ENCODE measurements around the gene ARVCF. TPM values are rescaled to one million over a fixed set of nuclear protein-coding genes. Genes with fewer than 3 reads are reported as not detected.

The ARVCF gene
- total RNA-seq, 2 experiments from 2014 or later: 1.5 to 2.4 TPM

DNA sequence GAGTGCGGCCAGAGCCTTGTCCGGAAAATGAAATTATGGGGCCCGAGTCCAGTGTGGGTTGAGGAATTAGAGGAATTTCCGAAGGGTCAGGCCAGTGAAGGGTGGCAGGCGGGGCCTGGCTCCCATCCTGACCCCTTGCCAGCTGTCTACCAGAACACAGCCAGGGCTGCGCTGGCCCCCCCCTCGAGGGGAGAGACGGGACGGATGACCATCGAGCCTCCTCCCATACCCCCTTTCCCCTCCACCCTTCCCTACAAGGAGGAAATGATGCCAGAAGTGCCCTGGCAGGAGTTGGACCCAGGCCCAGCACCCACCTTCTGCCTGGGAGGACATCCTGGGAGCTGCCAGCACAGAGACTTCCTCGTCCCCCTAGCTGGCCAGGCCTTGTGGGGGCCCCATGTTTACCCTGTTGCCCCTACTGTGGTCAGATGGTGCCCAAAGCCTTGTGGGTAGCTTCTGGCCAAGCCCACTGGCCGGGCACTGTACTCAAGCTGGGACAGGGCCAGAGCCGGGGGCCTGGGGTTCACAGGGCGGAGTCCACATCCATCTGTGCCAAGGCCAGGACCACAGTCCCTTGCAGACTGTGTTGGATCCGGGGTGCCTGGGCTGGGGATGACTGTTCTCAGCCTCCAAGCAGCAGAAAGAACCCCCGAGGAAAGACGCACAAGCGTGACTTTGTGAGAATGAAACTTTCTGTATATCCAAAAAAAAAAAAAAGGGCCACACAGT lies 20.8 kb downstream of the ARVCF start:
- Mint-ChIP-seq H3K9me3 (no peaks in the 10 kb centered on the region), H3K27me3 (no peaks in the 10 kb centered on the region), H3K36me3 (no peaks in the 10 kb centered on the region), H3K27ac (no peak overlapping the region), H3K4me1 (ENCODE audit: low read depth) (no peaks in the 10 kb centered on the region), H3K4me3 (no peak overlapping the region)
- POLR2A ChIA-PET: no interaction called here
- CTCF ChIA-PET: no interaction called here
- intact Hi-C loops (cut with micrococcal nuclease): no loop called here
- DNase-seq: no peak

- no peak overlapping the region for H3K27ac Mint-ChIP-seq
- no peak overlapping the region for H3K4me3 Mint-ChIP-seq
- ChIA-PET CTCF (no interaction called here), POLR2A (no interaction called here)
- no peaks in the 10 kb centered on the region for H3K4me1 Mint-ChIP-seq (ENCODE audit: low read depth)
- H3K9me3 Mint-ChIP-seq: no peaks in the 10 kb centered on the region
- DNase-seq: no peak
- no peaks in the 10 kb centered on the region for H3K27me3 Mint-ChIP-seq
- intact Hi-C loops (cut with micrococcal nuclease): no loop called here
- H3K36me3 Mint-ChIP-seq: no peaks in the 10 kb centered on the region
Measured at GRCh38 chr22:19994851-19995610, 21.6 kb downstream of the ARVCF start.

DNA sequence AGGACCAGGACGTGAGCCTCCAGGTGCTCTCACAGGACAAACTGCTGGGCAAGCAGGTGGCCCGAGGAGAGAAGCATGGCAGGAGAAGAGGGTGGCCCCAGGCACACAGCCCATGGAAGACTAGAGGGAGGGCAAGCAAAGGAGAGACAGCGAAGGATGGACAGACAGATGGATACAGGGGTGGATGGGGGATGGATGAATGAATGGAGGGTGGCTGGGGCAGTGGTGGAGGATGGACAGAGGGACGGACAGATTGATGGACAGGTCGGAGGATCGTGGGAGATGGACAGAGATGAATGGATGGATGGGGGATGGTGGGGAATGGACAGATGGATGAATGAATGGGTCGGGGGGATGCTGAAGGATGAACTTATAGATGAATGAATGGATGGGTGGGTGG lies 22.7 kb downstream of the ARVCF start:
- Mint-ChIP-seq H3K36me3 (no peaks in the 10 kb centered on the region), H3K4me1 (ENCODE audit: low read depth) (no peaks in the 10 kb centered on the region), H3K27me3 (no peaks in the 10 kb centered on the region), H3K9me3 (no peaks in the 10 kb centered on the region), H3K27ac (no peak overlapping the region), H3K4me3 (no peak overlapping the region)
- CTCF ChIA-PET: no interaction called here
- POLR2A ChIA-PET: no interaction called here
- no peak for DNase-seq
- intact Hi-C loops (cut with micrococcal nuclease): no loop called here

GRCh38 chr22:19992921-19993355 lies 23.7 kb downstream of the ARVCF start:
- Mint-ChIP-seq H3K4me1 (ENCODE audit: low read depth) (no peaks in the 10 kb centered on the region), H3K36me3 (no peaks in the 10 kb centered on the region), H3K9me3 (no peaks in the 10 kb centered on the region), H3K4me3 (no peak overlapping the region), H3K27ac (no peak overlapping the region), H3K27me3 (no peaks in the 10 kb centered on the region)
- CTCF ChIA-PET: no interaction called here
- POLR2A ChIA-PET: no interaction called here
- intact Hi-C loops (cut with micrococcal nuclease): no loop called here
- DNase-seq: no peak

GRCh38 chr22:19992481-19992911 lies 24.1 kb downstream of the ARVCF start:
- H3K27me3 Mint-ChIP-seq: no peaks in the 10 kb centered on the region
- ChIA-PET CTCF (no interaction called here), POLR2A (no interaction called here)
- no peak overlapping the region for H3K27ac Mint-ChIP-seq
- no peak for DNase-seq
- no peaks in the 10 kb centered on the region for H3K9me3 Mint-ChIP-seq
- H3K4me3 Mint-ChIP-seq: no peak overlapping the region
- H3K36me3 Mint-ChIP-seq: no peaks in the 10 kb centered on the region
- intact Hi-C loops (cut with micrococcal nuclease): no loop called here
- H3K4me1 Mint-ChIP-seq (ENCODE audit: low read depth): no peaks in the 10 kb centered on the region

DNA sequence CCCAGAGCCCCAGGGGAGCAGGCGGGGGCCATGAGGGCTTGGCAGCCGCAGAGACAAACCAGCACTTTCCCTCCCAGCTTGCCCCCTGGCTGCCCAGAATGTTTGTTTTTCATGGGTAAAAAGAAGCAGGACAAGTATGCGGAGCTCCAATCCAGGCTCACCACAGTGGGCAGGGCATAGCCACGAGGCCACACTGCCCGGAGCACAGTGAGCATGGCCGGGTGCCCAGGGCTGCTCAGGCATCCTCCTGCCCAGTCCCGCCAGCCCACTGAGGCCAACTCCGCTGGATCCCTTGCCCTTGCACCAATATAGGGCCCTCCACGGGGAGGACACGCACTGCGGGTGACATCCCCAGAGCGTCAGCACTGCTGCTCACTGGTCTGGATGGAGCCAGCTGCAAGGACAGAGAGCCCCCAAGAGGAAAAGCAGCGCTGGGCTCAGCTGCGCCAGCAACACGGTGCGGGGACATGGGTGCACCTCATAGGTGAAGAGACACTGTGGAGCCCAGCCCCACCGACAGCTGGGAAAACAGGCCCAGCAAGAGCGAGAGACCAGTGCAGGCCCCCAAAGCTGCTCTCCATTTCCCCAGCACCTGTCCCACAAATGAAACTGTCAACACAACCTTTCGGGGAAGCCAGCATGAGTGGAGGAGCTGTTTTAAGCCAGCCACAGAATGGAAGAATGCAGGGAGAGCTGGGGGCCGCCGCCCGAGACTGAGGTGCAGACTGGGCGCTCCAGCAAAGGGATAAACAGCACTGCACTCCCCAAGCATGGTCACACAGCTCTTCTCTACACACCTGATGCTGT lies 24.8 kb downstream of the ARVCF start:
- Mint-ChIP-seq H3K36me3 (no peaks in the 10 kb centered on the region), H3K4me1 (ENCODE audit: low read depth) (no peaks in the 10 kb centered on the region), H3K27ac (no peak overlapping the region), H3K4me3 (no peak overlapping the region), H3K9me3 (no peaks in the 10 kb centered on the region), H3K27me3 (no peaks in the 10 kb centered on the region)
- DNase-seq: no peak
- ChIA-PET POLR2A (no interaction called here), CTCF (no interaction called here)
- intact Hi-C loops (cut with micrococcal nuclease): no loop called here

- POLR2A ChIA-PET: no interaction called here
- Mint-ChIP-seq H3K9me3 (no peaks in the 10 kb centered on the region), H3K4me3 (no peak overlapping the region), H3K36me3 (no peaks in the 10 kb centered on the region), H3K27me3 (no peaks in the 10 kb centered on the region), H3K4me1 (ENCODE audit: low read depth) (no peaks in the 10 kb centered on the region), H3K27ac (no peak overlapping the region)
- intact Hi-C loops (cut with micrococcal nuclease): no loop called here
- no peak for DNase-seq
- CTCF ChIA-PET: no interaction called here
Measured at GRCh38 chr22:19991395-19991644, 25.3 kb downstream of the ARVCF start.

GRCh38 chr22:19990609-19991394 lies 25.8 kb downstream of the ARVCF start:
- Mint-ChIP-seq H3K36me3 (no peaks in the 10 kb centered on the region), H3K4me1 (ENCODE audit: low read depth) (no peaks in the 10 kb centered on the region), H3K9me3 (no peaks in the 10 kb centered on the region), H3K4me3 (no peak overlapping the region), H3K27ac (no peak overlapping the region), H3K27me3 (no peaks in the 10 kb centered on the region)
- DNase-seq: no peak
- ChIA-PET POLR2A (no interaction called here), CTCF (interaction anchor here (0.8 kb wide), 1 partner anchor 35 kb away, joined by 6 read pairs; no protein-coding TSS in a partner anchor)
- intact Hi-C loops (cut with micrococcal nuclease): no loop called here

DNA sequence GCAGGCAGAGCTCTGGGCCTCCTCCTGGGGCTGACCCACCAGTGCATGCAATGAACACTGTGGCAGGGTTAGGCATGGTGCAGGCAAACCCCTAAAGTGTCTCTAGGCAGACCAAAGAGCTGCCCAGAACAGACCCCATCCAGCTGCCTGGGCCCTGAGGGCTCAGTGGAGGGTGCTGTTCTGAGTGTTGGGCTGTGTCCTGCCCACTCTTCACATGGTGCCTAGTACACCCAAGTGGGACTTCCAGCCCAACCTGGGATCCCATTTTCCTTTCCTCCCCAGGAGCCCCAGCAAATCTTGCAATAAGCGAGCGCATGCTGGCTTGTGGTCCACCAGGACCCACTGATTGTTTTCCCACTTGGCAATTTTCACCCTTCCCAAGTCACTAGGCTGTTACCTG lies 26.4 kb downstream of the ARVCF start:
- ChIA-PET CTCF (interaction anchor here (0.8 kb wide), 1 partner anchor 34 kb away, joined by 6 read pairs; no protein-coding TSS in a partner anchor), POLR2A (no interaction called here)
- Mint-ChIP-seq H3K4me1 (ENCODE audit: low read depth) (no peaks in the 10 kb centered on the region), H3K27me3 (peaks cover 2% of the 10 kb centered on the region), H3K36me3 (no peaks in the 10 kb centered on the region), H3K9me3 (no peaks in the 10 kb centered on the region), H3K4me3 (no peak overlapping the region), H3K27ac (no peak overlapping the region)
- no peak for DNase-seq
- intact Hi-C loops (cut with micrococcal nuclease): no loop called here

DNA sequence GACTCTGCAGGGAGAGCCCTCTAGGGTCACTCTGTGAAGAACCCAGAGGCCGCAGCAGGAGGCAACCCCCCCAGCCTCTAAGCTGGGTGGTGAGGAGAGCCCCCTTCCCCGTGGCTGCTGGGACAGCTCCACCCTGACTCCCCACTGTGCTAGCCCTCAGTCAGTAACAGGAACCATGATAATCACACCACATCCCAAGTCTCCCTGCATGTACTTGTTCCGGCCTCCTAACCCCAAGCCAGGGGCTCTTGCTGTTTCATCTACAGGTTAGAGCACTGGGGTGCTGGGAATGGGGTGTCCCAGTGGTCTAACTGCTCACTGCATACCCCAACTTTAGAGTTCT lies 26.9 kb downstream of the ARVCF start:
- ChIA-PET POLR2A (no interaction called here), CTCF (no interaction called here)
- Mint-ChIP-seq H3K27me3 (peaks cover 2% of the 10 kb centered on the region), H3K4me1 (ENCODE audit: low read depth) (no peaks in the 10 kb centered on the region), H3K36me3 (no peaks in the 10 kb centered on the region), H3K4me3 (no peak overlapping the region), H3K9me3 (no peaks in the 10 kb centered on the region), H3K27ac (no peak overlapping the region)
- DNase-seq: no peak
- intact Hi-C loops (cut with micrococcal nuclease): no loop called here

DNA sequence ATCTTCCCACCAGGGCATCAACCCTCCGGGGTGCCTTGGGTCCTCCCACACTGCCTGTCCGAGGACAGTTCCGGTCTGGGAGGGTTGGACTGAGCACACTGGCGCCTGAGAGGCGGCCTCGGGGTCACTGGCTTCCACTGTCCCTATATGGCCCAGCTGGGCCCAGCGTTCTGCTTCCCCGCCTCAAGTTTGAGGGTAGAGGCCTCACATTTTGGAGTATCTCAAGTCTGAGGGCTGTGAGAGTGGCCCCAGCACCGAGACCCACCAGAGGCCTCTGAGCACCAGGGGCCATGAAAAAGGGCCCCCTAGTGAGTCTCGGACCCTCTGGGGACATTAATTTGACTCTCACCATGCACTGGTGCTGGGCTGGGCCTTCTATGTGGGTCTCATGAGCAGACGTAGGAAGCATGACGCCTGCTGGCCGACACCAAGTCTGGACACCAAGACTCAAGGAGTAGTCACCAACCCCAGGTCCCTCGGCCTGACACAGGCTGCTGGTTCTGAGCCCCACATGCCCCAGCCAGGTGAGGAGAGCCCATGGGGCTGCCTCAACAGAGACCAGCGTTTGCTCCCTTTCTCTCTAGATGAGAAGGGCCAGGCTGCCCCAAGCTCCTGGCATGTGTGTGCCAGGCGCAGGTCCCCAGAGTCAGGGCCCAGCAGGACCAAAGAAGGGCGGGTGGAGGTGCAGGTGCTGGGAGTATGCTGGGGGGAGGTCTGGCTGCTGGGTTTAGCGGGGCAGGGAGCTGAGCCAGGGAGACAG lies 27.5 kb downstream of the ARVCF start:
- peaks cover 2% of the 10 kb centered on the region for H3K27me3 Mint-ChIP-seq
- ChIA-PET POLR2A (no interaction called here), CTCF (no interaction called here)

DNA sequence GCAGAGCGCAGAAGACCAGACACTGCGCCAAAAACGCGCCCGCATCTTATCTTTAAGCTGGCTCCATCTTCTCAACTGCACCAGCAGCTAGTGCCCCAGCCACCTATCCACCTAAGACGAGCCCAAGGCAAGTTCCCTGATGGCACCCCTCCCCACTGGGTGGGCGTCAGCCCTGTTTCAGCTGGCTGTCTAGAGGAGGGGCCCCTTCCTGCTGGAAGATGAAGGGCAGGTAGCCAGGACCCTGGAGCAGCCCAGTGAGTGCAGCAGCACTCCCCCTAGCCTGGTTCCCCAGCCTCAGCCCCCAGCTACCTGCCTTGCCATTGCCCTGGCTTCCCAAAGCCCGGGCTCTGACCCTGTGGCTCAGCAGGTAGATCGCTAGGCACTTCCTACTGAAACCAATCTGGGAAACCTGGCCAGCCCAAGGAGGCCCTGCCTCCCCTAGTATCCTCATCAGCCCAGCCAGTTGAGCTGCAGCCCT lies 28.3 kb downstream of the ARVCF start:
- no peak for DNase-seq
- intact Hi-C loops (cut with micrococcal nuclease): no loop called here
- peaks cover 2% of the 10 kb centered on the region for H3K27me3 Mint-ChIP-seq
- no peak overlapping the region for H3K4me3 Mint-ChIP-seq
- H3K4me1 Mint-ChIP-seq (ENCODE audit: low read depth): no peaks in the 10 kb centered on the region
- H3K27ac Mint-ChIP-seq: no peak overlapping the region
- H3K36me3 Mint-ChIP-seq: no peaks in the 10 kb centered on the region
- no peaks in the 10 kb centered on the region for H3K9me3 Mint-ChIP-seq
- ChIA-PET POLR2A (no interaction called here), CTCF (no interaction called here)

More for the DNA sequence above, 27.5 kb downstream of the ARVCF start:
- intact Hi-C loops (cut with micrococcal nuclease): no loop called here
- no peak overlapping the region for H3K27ac Mint-ChIP-seq
- H3K4me1 Mint-ChIP-seq (ENCODE audit: low read depth): no peaks in the 10 kb centered on the region
- DNase-seq: no peak
- H3K9me3 Mint-ChIP-seq: no peaks in the 10 kb centered on the region
- H3K4me3 Mint-ChIP-seq: no peak overlapping the region
- no peaks in the 10 kb centered on the region for H3K36me3 Mint-ChIP-seq
